ENCODE results near the gene ZHX3. TPM values are rescaled to one million over a fixed set of nuclear protein-coding genes. Genes with fewer than 3 reads are reported as not detected.

ZHX3 gene
- polyA plus RNA-seq, 1 experiment, result 24.1 TPM

GRCh38 chr20:41173161-41173721, 144.3 kb downstream of the ZHX3 start:
- Histone ChIP-seq H3K27ac (ENCODE audit: low read depth, low read length) (peak overlapping the region; percentile 21), H3K9me3 (ENCODE audit: control insufficient read depth, insufficient read depth, low read length) (no peaks in the 10 kb centered on the region), H3K27me3 (ENCODE audit: control insufficient read depth, insufficient read depth, low read length) (no peaks in the 10 kb centered on the region), H3K4me3 (ENCODE audit: low read depth, low read length) (no peak overlapping the region)
- ChIA-PET POLR2A (interaction anchor here (1.0 to 1.8 kb wide), 2 partner anchors 60 to 119 kb away, joined by 3 to 6 read pairs; no protein-coding TSS in a partner anchor), CTCF (interaction anchor here (0.5 to 7.3 kb wide), 65 partner anchors 9 to 444 kb away, joined by 3 to 170 read pairs (median 5); partner anchors contain the start of genes LPIN3 and PLCG1)
- peak; percentile 72 for DNase-seq (ENCODE audit: low read depth, low spot score)
- peak; percentile 99 for TF ChIP-seq CTCF (IDR thresholded peaks at IDR 0.05; ENCODE audit: low read depth, low read length)

GRCh38 chr20:41172296-41173140, 145.0 kb downstream of the ZHX3 start:
- no peak for DNase-seq (ENCODE audit: low read depth, low spot score)
- CTCF ChIA-PET, result interaction anchor here (0.5 to 7.3 kb wide), 63 partner anchors 9 to 444 kb away, joined by 3 to 170 read pairs (median 5); partner anchors contain the start of genes LPIN3 and PLCG1
- Histone ChIP-seq H3K27ac (ENCODE audit: low read depth, low read length) (peak overlapping the region; percentile 39), H3K9me3 (ENCODE audit: control insufficient read depth, insufficient read depth, low read length) (no peaks in the 10 kb centered on the region), H3K4me3 (ENCODE audit: low read depth, low read length) (no peak overlapping the region), H3K27me3 (ENCODE audit: control insufficient read depth, insufficient read depth, low read length) (no peaks in the 10 kb centered on the region)
- POLR2A ChIA-PET, result interaction anchor here (1.0 to 1.8 kb wide), 2 partner anchors 60 to 120 kb away, joined by 3 to 6 read pairs; no protein-coding TSS in a partner anchor
- no peak for TF ChIP-seq CTCF (IDR thresholded peaks at IDR 0.05; ENCODE audit: low read depth, low read length)

- no peak for TF ChIP-seq CTCF (IDR thresholded peaks at IDR 0.05; ENCODE audit: low read depth, low read length)
- ChIA-PET CTCF (interaction anchor here (1.2 to 7.3 kb wide), 14 partner anchors 14 to 249 kb away, joined by 4 to 170 read pairs (median 10); partner anchors contain the start of gene LPIN3), POLR2A (no interaction called here)
- Histone ChIP-seq H3K4me3 (ENCODE audit: low read depth, low read length) (no peak overlapping the region), H3K9me3 (ENCODE audit: control insufficient read depth, insufficient read depth, low read length) (no peaks in the 10 kb centered on the region), H3K27ac (ENCODE audit: low read depth, low read length) (peak overlapping the region; percentile 31), H3K27me3 (ENCODE audit: control insufficient read depth, insufficient read depth, low read length) (no peaks in the 10 kb centered on the region)
- no peak for DNase-seq (ENCODE audit: low read depth, low spot score)
These were observed 145.7 kb downstream of the ZHX3 start for GRCh38 chr20:41171736-41172295.

GRCh38 chr20:41170386-41171105, 147.0 kb downstream of the ZHX3 start:
- ChIA-PET CTCF (interaction anchor here (1.1 to 1.6 kb wide), 6 partner anchors 15 to 240 kb away, joined by 3 to 6 read pairs (median 4); partner anchors contain the start of gene LPIN3), POLR2A (no interaction called here)
- no peak for DNase-seq (ENCODE audit: low read depth, low spot score)
- Histone ChIP-seq H3K27ac (ENCODE audit: low read depth, low read length) (no peak overlapping the region), H3K27me3 (ENCODE audit: control insufficient read depth, insufficient read depth, low read length) (no peaks in the 10 kb centered on the region), H3K4me3 (ENCODE audit: low read depth, low read length) (no peak overlapping the region), H3K9me3 (ENCODE audit: control insufficient read depth, insufficient read depth, low read length) (no peaks in the 10 kb centered on the region)
- no peak for TF ChIP-seq CTCF (IDR thresholded peaks at IDR 0.05; ENCODE audit: low read depth, low read length)

Data from AG04450 (cell line).